A549 treated with CpdA at 1 μM for 4 hours (cell line): ENCODE data around the gene SGSM2. TPM values are rescaled to one million over a fixed set of nuclear protein-coding genes. Genes with fewer than 3 reads are reported as not detected.

Source experiments
- total RNA-seq: library from RNA; stranded (reverse); fragments of 200-300 nt; extraction: Qiagen RNA extraction; gene quantifications from 5 replicates; pipeline ENCODE4 v1.2.3, GENCODE V29; 2022; ENCODE audit warnings: low read depth

Gene SGSM2
- total RNA-seq = 35.8 to 46.4 TPM (median 38.2 TPM) in 5 replicates

GRCh38 chr17:2336852-2337543, at the start of gene SGSM2:
Gene SGSM2 (plus strand): TSS chr17:2337501. CDS start chr17:2337689, 188 bp downstream.

GRCh38 chr17:2303204-2304188, 33.8 kb upstream of the SGSM2 start, which contains the start of the genes SMG6 and SRR:
Gene SMG6 (minus strand): TSS chr17:2303785. CDS start chr17:2303720, 65 bp downstream.
Gene SRR (plus strand): TSS chr17:2303950. CDS start chr17:2315561, 11,611 bp downstream.

GRCh38 chr17:2336215-2336851, 968 bp upstream of the SGSM2 start, which contains the start of gene TSR1:
Gene TSR1 (minus strand): TSS chr17:2336457. CDS start chr17:2336427, 30 bp downstream.

GRCh38 chr17:2400877-2401425, 63.6 kb downstream of the SGSM2 start, which contains the start of gene MNT:
Gene MNT (minus strand): TSS chr17:2401060. CDS start chr17:2400712, 348 bp downstream.

Other genes with a start within 250 kb of the SGSM2 start
- 22.6 to 27.7 TPM (median 25.3 TPM) in 5 replicates for gene SMG6, start 33.7 kb upstream of the SGSM2 start, total RNA-seq
- gene SRR, start 33.6 kb upstream of the SGSM2 start, total RNA-seq = 4.3 to 11.9 TPM (median 7.9 TPM) in 5 replicates
- gene TSR1, start 1.0 kb upstream of the SGSM2 start, total RNA-seq = 59.3 to 83.6 TPM (median 61.1 TPM) in 5 replicates
- gene MNT, start 63.6 kb downstream of the SGSM2 start, total RNA-seq = 12.5 to 19.4 TPM (median 16.8 TPM) in 5 replicates
- 31.3 to 38.6 TPM (median 35.9 TPM) in 5 replicates for gene METTL16, start 174.4 kb downstream of the SGSM2 start, total RNA-seq